RWPE2 (cell line): ENCODE measurements around the gene RAB17.

Experiments used
- ATAC-seq: fragments of 200-7000 bp; cut with Tn5 transposase; 3 replicates; pipeline ENCODE4 v1.9.1; 2021; ENCODE audit warnings: low read depth
- DNase-seq: peaks from one replicate; pipeline ENCODE4 v3.0.0-alpha.2; 2020; ENCODE audit warnings: low spot score
- H3K27ac ChIP-seq: fragments of 450-650 bp; 2 replicates; pipeline ENCODE4 v1.5.1; 2017; ENCODE audit warnings: mild to moderate bottlenecking; ENCODE audit not compliant: poor library complexity, severe bottlenecking
- H3K27me3 ChIP-seq: fragments of 250-450 bp; sonication (Bioruptor Pico); 2 replicates; pipeline ENCODE4 v1.5.1; 2021; ENCODE audit warnings: mild to moderate bottlenecking, moderate library complexity; ENCODE audit not compliant: insufficient read depth, poor library complexity, severe bottlenecking
- H3K36me3 ChIP-seq: fragments of 250-450 bp; sonication (Bioruptor Pico); 2 replicates; pipeline ENCODE4 v1.5.1; 2020; ENCODE audit warnings: low read depth, mild to moderate bottlenecking, moderate library complexity
- H3K4me1 ChIP-seq: fragments of 250-450 bp; sonication (Bioruptor Pico); 2 replicates; pipeline ENCODE4 v1.5.1; 2021; ENCODE audit warnings: mild to moderate bottlenecking, moderate library complexity; ENCODE audit not compliant: insufficient read depth, poor library complexity, severe bottlenecking
- H3K4me3 ChIP-seq: fragments of 250-450 bp; sonication (Bioruptor Pico); 2 replicates; pipeline ENCODE4 v1.5.1; 2021; ENCODE audit warnings: mild to moderate bottlenecking, moderate library complexity; ENCODE audit not compliant: severe bottlenecking
- H3K9me3 ChIP-seq: fragments of 250-450 bp; sonication (Bioruptor Pico); 2 replicates; pipeline ENCODE4 v1.5.1; 2021; ENCODE audit warnings: mild to moderate bottlenecking, moderate library complexity; ENCODE audit not compliant: severe bottlenecking
- TF ChIP-seq, protein P1 (sequence below): fragments of 450-650 bp; IDR thresholded peaks from one replicate; pipeline ENCODE4 v1.5.1; 2017; ENCODE audit warnings: mild to moderate bottlenecking, moderate library complexity; ENCODE audit not compliant: poor library complexity, severe bottlenecking

Gene RAB17

DNA sequence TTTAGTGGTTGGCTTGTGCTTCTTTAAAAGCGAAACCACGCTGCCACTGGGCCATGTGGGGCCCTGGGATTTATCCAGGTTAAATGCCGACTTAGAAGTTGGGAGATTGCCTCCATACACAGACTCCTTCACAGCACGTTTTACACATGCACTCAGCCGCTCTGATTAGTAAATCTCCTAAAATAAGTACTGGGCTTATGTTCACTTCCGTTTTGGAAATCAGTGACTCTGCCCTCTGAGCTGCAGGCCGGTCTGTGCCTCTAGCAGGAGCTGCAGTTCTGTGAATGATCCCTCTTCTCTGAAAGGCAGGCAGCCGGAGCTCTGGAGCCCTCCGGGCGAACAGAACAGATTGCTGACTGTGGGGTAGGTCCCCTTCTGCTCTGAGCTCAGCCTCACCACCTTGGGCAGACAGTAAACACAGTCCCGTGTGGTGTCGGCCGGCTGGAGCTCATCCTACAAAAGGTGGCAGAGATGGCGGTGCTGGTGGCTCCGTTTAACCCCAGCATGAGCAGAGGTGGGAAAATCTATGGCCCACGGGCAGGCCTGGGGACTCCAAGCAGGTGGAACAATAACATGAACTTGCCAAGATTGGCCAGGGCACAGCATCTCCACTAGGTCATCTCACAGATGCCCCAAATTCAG is 9.8 kb upstream of the RAB17 start:
- H3K9me3 ChIP-seq, result no peaks in the 10 kb centered on the region
- ATAC-seq (no peak), DNase-seq (no peak)
- H3K4me3 ChIP-seq, result no peak overlapping the region
- no peaks in the 10 kb centered on the region for H3K4me1 ChIP-seq
- TF ChIP-seq, protein P1, sequence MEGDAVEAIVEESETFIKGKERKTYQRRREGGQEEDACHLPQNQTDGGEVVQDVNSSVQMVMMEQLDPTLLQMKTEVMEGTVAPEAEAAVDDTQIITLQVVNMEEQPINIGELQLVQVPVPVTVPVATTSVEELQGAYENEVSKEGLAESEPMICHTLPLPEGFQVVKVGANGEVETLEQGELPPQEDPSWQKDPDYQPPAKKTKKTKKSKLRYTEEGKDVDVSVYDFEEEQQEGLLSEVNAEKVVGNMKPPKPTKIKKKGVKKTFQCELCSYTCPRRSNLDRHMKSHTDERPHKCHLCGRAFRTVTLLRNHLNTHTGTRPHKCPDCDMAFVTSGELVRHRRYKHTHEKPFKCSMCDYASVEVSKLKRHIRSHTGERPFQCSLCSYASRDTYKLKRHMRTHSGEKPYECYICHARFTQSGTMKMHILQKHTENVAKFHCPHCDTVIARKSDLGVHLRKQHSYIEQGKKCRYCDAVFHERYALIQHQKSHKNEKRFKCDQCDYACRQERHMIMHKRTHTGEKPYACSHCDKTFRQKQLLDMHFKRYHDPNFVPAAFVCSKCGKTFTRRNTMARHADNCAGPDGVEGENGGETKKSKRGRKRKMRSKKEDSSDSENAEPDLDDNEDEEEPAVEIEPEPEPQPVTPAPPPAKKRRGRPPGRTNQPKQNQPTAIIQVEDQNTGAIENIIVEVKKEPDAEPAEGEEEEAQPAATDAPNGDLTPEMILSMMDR, result no peak
- no peaks in the 10 kb centered on the region for H3K36me3 ChIP-seq
- no peak overlapping the region for H3K27ac ChIP-seq
- H3K27me3 ChIP-seq, result no peaks in the 10 kb centered on the region

- TF ChIP-seq, protein P1, result no peak
- no peak for DNase-seq
- no peaks in the 10 kb centered on the region for H3K27me3 ChIP-seq
Observed at GRCh38 chr2:237599465-237600110, 9.1 kb upstream of the RAB17 start.

GRCh38 chr2:237598468-237599208 is 8.1 kb upstream of the RAB17 start:
- H3K4me1 ChIP-seq, result no peaks in the 10 kb centered on the region
- H3K27me3 ChIP-seq, result no peaks in the 10 kb centered on the region
- DNase-seq, result no peak
- no peaks in the 10 kb centered on the region for H3K36me3 ChIP-seq
- H3K27ac ChIP-seq, result no peak overlapping the region
- TF ChIP-seq, protein P1, result no peak
- no peak overlapping the region for H3K4me3 ChIP-seq
- H3K9me3 ChIP-seq, result no peaks in the 10 kb centered on the region
- ATAC-seq, result no peak

More at GRCh38 chr2:237599465-237600110, 9.1 kb upstream of the RAB17 start:
- no peaks in the 10 kb centered on the region for H3K9me3 ChIP-seq
- no peaks in the 10 kb centered on the region for H3K4me1 ChIP-seq
- no peaks in the 10 kb centered on the region for H3K36me3 ChIP-seq
- no peak overlapping the region for H3K4me3 ChIP-seq
- ATAC-seq, result no peak
- no peak overlapping the region for H3K27ac ChIP-seq

DNA sequence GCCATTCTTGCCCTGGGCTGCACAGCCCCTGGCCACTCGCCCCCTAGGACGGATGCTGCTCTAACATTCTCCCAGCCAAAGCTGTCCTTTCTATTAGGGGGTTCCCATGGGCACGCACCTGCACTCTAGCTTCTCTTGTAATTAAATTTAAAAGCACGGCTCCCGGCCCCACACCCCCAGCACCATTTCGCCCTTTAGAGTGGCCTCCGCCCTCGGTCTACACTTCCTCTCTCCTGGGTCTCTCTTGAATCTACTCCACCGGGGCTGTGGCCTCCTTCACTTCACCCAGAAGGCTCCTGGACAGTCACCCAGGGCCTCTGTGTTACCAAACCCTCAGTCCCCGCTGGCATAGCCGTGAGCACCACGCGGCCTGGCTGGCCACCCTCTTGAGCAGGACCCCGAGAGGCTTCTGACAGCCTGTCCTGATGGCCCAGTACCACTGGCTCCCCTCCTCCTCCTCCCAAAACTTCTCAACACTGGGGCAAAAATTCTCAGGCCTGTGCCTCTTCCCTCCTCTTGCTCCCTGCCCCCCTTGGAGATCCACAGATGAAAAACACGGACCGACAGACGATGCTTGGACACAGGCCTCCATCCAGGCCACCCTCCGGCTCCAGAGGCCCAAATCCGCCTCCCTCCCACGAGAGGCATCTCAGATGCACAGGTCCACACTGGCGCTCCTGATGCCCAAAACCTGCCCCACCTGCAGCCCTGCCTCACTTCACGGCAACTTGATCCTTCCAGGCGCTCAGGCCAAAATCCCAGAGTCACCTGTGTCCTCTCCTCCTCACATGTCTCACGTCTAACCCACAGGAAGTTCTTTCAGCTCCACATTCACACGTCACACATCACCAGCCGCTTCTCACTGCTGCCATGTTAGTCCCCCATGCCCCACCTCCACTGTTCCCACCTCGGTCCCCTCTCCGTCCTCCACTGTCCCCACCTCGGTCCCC is 6.9 kb upstream of the RAB17 start:
- Histone ChIP-seq H3K4me3 (no peak overlapping the region), H3K4me1 (no peaks in the 10 kb centered on the region), H3K36me3 (no peaks in the 10 kb centered on the region), H3K9me3 (no peaks in the 10 kb centered on the region), H3K27me3 (no peaks in the 10 kb centered on the region), H3K27ac (no peak overlapping the region)
- no peak for ATAC-seq
- DNase-seq, result no peak
- TF ChIP-seq, protein P1, result no peak
